Brain microvascular endothelial cell (primary cell): ENCODE measurements around the gene OR6A2.
A peak's percentile ranks its signal among the peaks of the same experiment; 100 is the strongest.

Source experiments
- DNase-seq: peaks from one replicate; pipeline ENCODE4 v3.0.0-alpha.2; 2020
- H3K27ac ChIP-seq: fragments of 250-450 bp; sonication (Bioruptor Pico); 2 replicates; pipeline ENCODE4 v1.5.1; 2020; ENCODE audit warnings: mild to moderate bottlenecking, moderate library complexity
- H3K27me3 ChIP-seq: fragments of 250-450 bp; sonication (Bioruptor Pico); replicated peaks from 2 replicates; pipeline ENCODE4 v1.5.1; 2020; ENCODE audit warnings: mild to moderate bottlenecking
- H3K36me3 ChIP-seq: fragments of 250-450 bp; sonication (Bioruptor Pico); replicated peaks from 2 replicates; pipeline ENCODE4 v1.5.1; 2020; ENCODE audit warnings: mild to moderate bottlenecking
- H3K4me3 ChIP-seq: 2 replicates; pipeline ENCODE4 v1.5.1; 2011; ENCODE audit warnings: low read depth, mild to moderate bottlenecking, control low read depth, low read length, moderate library complexity
- in situ Hi-C: cut with HindIII; loops from 2 replicates; pipeline ENCODE4 v1.10.0; 2017; ENCODE audit warnings: low sequenced_read_pairs, low pct_ligation_motif_present
- TF ChIP-seq, protein P1 (sequence below): IDR thresholded peaks from 2 replicates; pipeline ENCODE4 v1.5.1; 2011; ENCODE audit warnings: low read depth, mild to moderate bottlenecking, moderate library complexity, low read length, control low read depth, inconsistent platforms; ENCODE audit errors: missing control alignments

The OR6A2 gene

GRCh38 chr11:6799402-6799801 lies at the start of gene OR6A2:
Gene OR6A2 (minus strand): TSS chr11:6799689. CDS start chr11:6795708, 3,981 bp downstream.
- H3K36me3 ChIP-seq, result no peaks in the 10 kb centered on the region
- TF ChIP-seq, protein P1, sequence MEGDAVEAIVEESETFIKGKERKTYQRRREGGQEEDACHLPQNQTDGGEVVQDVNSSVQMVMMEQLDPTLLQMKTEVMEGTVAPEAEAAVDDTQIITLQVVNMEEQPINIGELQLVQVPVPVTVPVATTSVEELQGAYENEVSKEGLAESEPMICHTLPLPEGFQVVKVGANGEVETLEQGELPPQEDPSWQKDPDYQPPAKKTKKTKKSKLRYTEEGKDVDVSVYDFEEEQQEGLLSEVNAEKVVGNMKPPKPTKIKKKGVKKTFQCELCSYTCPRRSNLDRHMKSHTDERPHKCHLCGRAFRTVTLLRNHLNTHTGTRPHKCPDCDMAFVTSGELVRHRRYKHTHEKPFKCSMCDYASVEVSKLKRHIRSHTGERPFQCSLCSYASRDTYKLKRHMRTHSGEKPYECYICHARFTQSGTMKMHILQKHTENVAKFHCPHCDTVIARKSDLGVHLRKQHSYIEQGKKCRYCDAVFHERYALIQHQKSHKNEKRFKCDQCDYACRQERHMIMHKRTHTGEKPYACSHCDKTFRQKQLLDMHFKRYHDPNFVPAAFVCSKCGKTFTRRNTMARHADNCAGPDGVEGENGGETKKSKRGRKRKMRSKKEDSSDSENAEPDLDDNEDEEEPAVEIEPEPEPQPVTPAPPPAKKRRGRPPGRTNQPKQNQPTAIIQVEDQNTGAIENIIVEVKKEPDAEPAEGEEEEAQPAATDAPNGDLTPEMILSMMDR, result no peak
- H3K27me3 ChIP-seq, result no peaks in the 10 kb centered on the region
- H3K4me3 ChIP-seq, result no peak within 1 kb of the TSS
- DNase-seq, result peak; percentile 8
- in situ Hi-C loops, result no loop called here
- H3K27ac ChIP-seq, result no peak within 1 kb of the TSS

DNA sequence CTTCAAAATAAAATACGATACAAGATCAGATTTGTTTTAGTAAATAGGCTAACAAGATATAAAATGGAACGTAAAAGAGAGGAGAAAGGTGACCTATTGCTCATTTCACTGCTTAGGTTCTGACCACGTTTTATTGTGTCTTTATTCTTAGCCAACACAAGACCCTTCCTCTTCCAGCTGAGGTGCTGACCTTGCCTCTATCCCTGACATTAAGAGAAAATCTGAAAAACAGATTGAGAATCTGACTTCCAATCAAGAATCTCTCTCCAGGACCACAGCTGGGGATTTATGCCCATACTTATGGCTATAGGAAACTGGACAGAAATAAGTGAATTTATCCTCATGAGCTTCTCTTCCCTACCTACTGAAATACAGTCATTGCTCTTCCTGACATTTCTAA lies 45.9 kb upstream of the OR6A2 start, which contains the start of gene OR10A5:
Gene OR10A5 (plus strand): TSS at position 301 of the 400 bp plus-strand sequence. CDS start 0 bp downstream, at position 301.
- no peak for DNase-seq
- Histone ChIP-seq H3K27ac (no peak within 1 kb of the TSS), H3K36me3 (no peaks in the 10 kb centered on the region), H3K4me3 (no peak within 1 kb of the TSS), H3K27me3 (no peaks in the 10 kb centered on the region)
- TF ChIP-seq, protein P1, result no peak
- in situ Hi-C loops, result no loop called here

GRCh38 chr11:6844356-6844755 lies 44.9 kb upstream of the OR6A2 start:
- in situ Hi-C loops, result no loop called here
- Histone ChIP-seq H3K36me3 (no peaks in the 10 kb centered on the region), H3K27me3 (no peaks in the 10 kb centered on the region), H3K4me3 (no peak overlapping the region), H3K27ac (no peak overlapping the region)
- no peak for DNase-seq
- TF ChIP-seq, protein P1, result no peak

- Histone ChIP-seq H3K27me3 (no peaks in the 10 kb centered on the region), H3K36me3 (no peaks in the 10 kb centered on the region), H3K27ac (no peak overlapping the region), H3K4me3 (no peak overlapping the region)
- in situ Hi-C loops, result no loop called here
- no peak for DNase-seq
- TF ChIP-seq, protein P1, result no peak
These were observed 44.2 kb upstream of the OR6A2 start for GRCh38 chr11:6843670-6844069.

DNA sequence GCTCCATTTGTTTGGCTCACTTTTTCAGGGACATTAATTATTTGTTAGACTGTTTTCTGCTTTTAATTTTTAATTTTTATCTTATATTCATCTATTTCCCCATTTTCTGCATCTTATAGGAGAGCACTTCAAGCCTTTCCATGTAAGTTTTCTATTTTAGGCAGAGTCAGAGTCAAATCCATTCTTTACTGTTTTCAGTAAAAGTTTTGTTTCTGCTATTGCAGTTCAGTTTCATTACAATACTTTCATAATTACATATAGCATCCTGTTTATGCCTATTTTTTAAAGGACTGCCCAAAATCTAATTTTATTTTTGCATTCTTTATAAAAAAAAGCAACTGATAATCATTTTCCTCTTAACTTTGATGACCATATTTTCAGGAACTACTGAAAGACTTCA lies 42.2 kb upstream of the OR6A2 start:
- TF ChIP-seq, protein P1, result no peak
- DNase-seq, result no peak
- Histone ChIP-seq H3K4me3 (no peak overlapping the region), H3K27ac (no peak overlapping the region), H3K27me3 (no peaks in the 10 kb centered on the region), H3K36me3 (no peaks in the 10 kb centered on the region)
- in situ Hi-C loops, result no loop called here

DNA sequence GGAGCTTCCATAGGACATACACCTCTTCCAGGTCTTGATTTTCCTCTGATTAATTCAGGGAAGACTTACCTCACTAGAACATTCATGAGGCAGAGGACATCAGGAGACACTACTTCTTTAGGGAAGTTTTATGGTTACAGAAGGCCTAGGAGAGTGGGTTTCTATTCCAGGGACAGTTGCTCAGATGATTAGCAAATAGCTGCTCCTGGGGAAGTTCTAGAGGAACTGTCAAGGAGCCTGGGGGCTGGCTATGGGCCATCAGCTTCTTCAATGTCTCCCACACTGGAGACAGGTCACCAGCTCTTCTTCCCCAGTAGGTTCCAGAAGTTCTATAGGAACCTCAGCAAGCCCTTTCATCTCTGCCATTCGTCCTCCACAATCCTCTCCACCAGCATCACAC lies 34.5 kb upstream of the OR6A2 start:
- no peaks in the 10 kb centered on the region for H3K36me3 ChIP-seq
- H3K27ac ChIP-seq, result no peak overlapping the region
- DNase-seq, result no peak
- TF ChIP-seq, protein P1, result no peak
- no peak overlapping the region for H3K4me3 ChIP-seq
- in situ Hi-C loops, result no loop called here
- no peaks in the 10 kb centered on the region for H3K27me3 ChIP-seq
